Activated CD4-positive, alpha-beta T cell treated with anti-CD3 and anti-CD28 coated beads for 36 hours (primary cell): Measurements from ENCODE around the gene STAT4. TPM values are rescaled to one million over a fixed set of nuclear protein-coding genes. Genes with fewer than 3 reads are reported as not detected.

Source experiments
- ATAC-seq: fragments of 200-7000 bp; cut with Tn5 transposase; one replicate; pipeline ENCODE4 v1.10.0; 2021; ENCODE audit warnings: mild to moderate bottlenecking, moderate library complexity
- CTCF ChIA-PET: fragments of 350-600 bp; sonication (Branson Sonifier 250); formaldehyde crosslinking; loops from one replicate; lab custom pipeline; 2021; ENCODE audit warnings: antibody characterized with exemption; lab: Charles Lee
- POLR2A ChIA-PET: fragments of 350-600 bp; sonication (Branson Sonifier 250); formaldehyde crosslinking; loops from one replicate; lab custom pipeline; 2021; ENCODE audit warnings: antibody characterized with exemption, inconsistent platforms; lab: Charles Lee
- DNase-seq: peaks from one replicate; pipeline ENCODE4 v3.0.0-alpha.2; 2020
- H3K27ac Mint-ChIP-seq: one replicate; pipeline ENCODE4 v1.8.0; 2021; ENCODE audit warnings: mixed read lengths
- H3K27me3 Mint-ChIP-seq: one replicate; pipeline ENCODE4 v1.8.0; 2021; ENCODE audit warnings: mixed read lengths
- H3K36me3 Mint-ChIP-seq: one replicate; pipeline ENCODE4 v1.8.0; 2021; ENCODE audit warnings: low read depth, mixed read lengths
- H3K4me1 Mint-ChIP-seq: one replicate; pipeline ENCODE4 v1.8.0; 2021; ENCODE audit warnings: mixed read lengths
- H3K4me3 Mint-ChIP-seq: one replicate; pipeline ENCODE4 v1.8.0; 2021; ENCODE audit warnings: mild to moderate bottlenecking, moderate library complexity, mixed read lengths
- H3K9me3 Mint-ChIP-seq: one replicate; pipeline ENCODE4 v1.8.0; 2021; ENCODE audit warnings: low read depth, mixed read lengths
- intact Hi-C, 2 experiments: fragments of 100-400 bp; cut with DNase I in 1 of 2; cut with micrococcal nuclease in 1 of 2; formaldehyde crosslinking; loops; one replicate each; pipeline versions ENCODE4 v1.14.2 to v1.15.1; 2022 to 2024; cut with DNase I, micrococcal nuclease
- total RNA-seq, 2 experiments: library from RNA; stranded (reverse); gene quantifications; one replicate each; pipeline ENCODE4 v1.2.3, GENCODE V29; 2021

The STAT4 gene
- total RNA-seq, 2 experiments from 2014 or later = 48.8 to 59.5 TPM

DNA sequence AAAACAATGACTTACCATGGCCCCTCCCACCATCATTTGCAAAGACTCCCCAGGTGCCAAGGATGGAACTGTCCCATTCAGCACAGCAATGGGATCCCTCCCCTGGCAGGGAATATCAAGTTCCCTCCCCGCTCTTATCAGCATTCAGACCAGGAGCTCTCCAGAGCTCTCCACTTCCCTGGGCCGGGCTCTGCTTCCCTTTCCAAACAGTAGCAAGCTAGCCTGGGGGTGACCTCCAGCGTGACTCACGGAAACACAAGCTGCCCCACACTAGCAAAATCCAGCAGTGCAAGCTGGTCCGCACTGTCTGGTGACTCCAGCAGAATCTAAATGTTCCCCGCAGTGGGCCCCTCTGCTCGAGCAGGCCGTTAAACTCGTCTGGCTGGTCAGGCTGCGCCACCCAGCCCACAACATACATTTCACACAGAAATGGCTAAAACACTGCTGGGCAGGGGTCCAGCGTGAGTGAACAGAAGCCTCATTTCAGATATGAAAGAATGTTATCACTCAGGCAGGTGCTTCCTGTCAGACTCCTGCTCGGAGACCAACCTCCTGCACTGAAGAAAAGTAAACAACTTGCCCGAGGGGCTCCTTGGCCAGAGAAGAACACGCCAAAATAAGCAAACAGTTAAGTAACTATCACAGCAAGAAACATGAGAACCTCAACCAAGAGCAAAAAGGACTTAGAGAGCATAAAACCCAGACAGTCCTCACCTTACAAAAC is 170.7 kb downstream of the STAT4 start:
- Mint-ChIP-seq H3K27ac (peak overlapping the region; percentile 78), H3K9me3 (no peaks in the 10 kb centered on the region), H3K27me3 (no peaks in the 10 kb centered on the region), H3K4me1 (peaks cover 69% of the 10 kb centered on the region), H3K4me3 (no peak overlapping the region), H3K36me3 (peaks cover 92% of the 10 kb centered on the region)
- intact Hi-C loops = loop anchor here in 1 of 2 experiments (2.0 kb wide), 1 partner anchor 15 kb away; no protein-coding TSS in a partner anchor
- DNase-seq (no peak), ATAC-seq (no peak)
- ChIA-PET POLR2A (no interaction called here), CTCF (interaction anchor here (0.6 kb wide), 1 partner anchor 28 kb away, joined by 3 read pairs; no protein-coding TSS in a partner anchor)

Other genes with a start within 250 kb of the STAT4 start
- 100 to 1,000 TPM; 317 to 343 TPM for gene STAT1, start 136.8 kb downstream of the STAT4 start, total RNA-seq
- gene MYO1B, start 94.4 kb upstream of the STAT4 start, total RNA-seq = 10 to 100 TPM; 29.7 to 36.7 TPM